ENCODE results near the gene ABCD1.

Gene ABCD1

DNA sequence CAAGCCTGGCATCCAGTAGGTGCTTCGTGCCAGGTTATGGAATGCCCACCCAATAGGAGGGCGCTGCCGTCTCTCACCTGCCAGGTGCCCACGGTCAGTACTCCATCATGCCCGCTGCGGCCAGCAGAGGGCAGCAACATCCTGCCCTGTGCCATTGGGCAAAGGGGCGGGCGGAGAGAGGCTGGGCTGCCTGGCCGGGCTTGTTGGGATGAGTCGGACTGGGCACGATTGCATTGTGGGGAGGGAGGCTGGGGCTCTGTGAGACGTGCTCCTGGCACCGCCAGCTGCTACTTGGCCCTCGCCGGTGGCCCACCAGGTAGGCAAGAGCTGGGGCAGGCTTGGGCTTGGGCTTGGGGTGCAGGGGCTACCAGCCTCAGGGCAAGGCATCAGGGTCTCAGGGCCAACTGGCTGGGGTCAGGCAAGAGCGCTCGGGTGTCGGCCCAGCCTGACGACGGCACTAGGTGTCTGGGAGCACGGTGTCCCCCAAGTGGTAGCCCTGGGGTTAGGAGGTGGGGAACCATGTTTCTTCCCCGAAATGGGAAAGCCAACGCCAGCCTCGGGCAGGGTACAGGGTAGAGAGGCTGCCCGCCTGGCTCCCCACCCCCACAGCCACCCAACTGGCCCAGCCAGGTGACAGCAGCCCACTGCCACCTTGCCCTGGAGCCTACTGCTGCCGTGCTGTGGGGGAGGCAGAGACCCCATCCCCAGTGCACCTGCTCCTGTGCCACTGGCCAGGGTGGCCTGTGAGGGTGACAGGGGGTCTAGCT is 39.5 kb downstream of the ABCD1 start, which contains the start of gene PLXNB3:
Gene PLXNB3 (plus strand): TSS at position 261 of the 767 bp plus-strand sequence. CDS start 1,287 bp downstream, outside the sequence.
- peak; percentile 66 to 71 for DNase-seq

- no peak for DNase-seq
Measured at GRCh38 chrX:153764786-153765137, 40.1 kb downstream of the ABCD1 start.

- DNase-seq: no peak
Measured at GRCh38 chrX:153765138-153766079, 40.8 kb downstream of the ABCD1 start.

GRCh38 chrX:153766098-153766817 is 41.6 kb downstream of the ABCD1 start:
- DNase-seq: peak in 1 of 2 experiments; percentile 8

DNA sequence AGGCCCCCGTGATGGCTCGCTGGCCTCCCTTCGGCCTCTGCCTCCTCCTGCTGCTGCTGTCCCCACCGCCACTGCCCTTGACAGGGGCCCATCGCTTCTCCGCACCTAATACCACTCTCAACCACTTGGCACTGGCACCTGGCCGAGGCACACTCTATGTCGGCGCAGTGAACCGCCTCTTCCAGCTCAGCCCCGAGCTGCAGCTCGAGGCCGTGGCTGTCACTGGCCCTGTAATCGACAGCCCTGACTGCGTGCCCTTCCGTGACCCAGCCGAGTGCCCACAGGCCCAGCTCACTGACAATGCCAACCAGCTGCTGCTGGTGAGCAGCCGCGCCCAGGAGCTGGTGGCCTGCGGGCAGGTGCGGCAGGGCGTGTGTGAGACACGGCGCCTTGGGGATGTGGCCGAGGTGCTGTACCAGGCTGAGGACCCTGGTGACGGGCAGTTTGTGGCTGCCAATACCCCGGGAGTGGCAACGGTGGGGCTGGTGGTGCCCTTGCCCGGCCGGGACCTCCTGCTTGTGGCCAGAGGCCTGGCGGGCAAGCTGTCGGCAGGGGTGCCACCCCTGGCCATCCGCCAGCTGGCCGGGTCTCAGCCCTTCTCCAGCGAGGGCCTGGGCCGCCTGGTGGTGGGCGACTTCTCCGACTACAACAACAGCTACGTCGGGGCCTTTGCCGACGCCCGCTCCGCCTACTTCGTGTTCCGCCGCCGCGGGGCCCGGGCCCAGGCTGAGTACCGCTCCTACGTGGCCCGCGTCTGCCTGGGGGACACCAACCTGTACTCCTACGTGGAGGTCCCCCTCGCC is 42.4 kb downstream of the ABCD1 start:
- no peak for DNase-seq

DNA sequence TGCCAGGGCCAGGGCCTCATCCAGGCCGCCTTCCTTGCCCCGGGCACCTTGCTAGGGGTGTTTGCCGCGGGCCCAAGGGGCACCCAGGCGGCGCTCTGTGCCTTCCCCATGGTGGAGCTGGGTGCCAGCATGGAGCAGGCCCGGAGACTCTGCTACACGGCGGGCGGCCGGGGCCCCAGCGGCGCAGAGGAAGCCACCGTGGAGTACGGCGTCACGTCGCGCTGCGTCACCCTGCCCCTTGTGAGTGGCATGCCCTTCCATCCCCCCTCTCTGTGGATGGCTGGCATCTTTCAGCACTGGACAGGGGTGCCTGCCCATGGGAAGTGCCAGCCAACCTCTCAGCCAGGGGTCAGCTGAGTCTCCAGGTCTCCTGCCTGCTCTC is 43.0 kb downstream of the ABCD1 start:
- DNase-seq: no peak

GRCh38 chrX:153768311-153769157 is 43.9 kb downstream of the ABCD1 start:
- DNase-seq: no peak

GRCh38 chrX:153769158-153769864 is 44.7 kb downstream of the ABCD1 start:
- no peak for DNase-seq

- no peak for DNase-seq
Measured at GRCh38 chrX:153769865-153770600, 45.4 kb downstream of the ABCD1 start.

DNA sequence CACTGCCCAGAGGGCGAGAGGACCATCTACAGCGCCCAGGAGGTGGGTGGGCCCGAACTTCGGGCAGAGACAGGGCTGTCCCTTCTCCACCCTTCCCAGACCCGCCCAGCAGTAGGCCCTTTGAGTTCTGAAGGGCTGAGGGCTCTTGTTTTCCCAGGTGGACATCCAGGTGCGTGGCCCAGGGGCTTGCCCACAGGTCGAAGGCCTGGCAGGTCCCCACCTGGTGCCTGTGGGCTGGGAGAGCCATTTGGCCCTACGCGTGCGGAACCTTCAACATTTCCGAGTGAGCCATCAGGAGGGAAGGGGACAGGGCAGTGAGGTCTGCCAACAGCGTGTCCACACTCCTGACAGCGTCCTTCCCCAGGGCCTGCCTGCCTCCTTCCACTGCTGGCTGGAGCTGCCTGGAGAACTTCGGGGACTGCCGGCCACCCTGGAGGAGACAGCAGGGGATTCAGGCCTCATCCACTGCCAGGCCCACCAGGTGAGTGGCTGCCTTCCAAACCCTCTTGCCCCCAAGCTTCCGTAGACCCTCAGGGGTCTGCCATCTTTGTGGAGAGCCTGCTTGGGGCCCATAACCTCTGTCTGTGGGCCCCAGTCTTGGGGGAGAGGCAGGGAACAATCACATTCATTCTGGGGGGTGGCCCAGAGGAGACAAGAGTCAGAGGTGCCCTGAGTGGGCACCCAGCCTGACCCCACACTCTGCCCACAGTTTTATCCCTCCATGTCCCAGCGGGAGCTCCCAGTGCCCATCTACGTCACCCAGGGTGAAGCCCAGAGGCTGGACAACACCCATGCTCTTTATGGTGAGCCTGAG is 46.2 kb downstream of the ABCD1 start:
- no peak for DNase-seq

DNA sequence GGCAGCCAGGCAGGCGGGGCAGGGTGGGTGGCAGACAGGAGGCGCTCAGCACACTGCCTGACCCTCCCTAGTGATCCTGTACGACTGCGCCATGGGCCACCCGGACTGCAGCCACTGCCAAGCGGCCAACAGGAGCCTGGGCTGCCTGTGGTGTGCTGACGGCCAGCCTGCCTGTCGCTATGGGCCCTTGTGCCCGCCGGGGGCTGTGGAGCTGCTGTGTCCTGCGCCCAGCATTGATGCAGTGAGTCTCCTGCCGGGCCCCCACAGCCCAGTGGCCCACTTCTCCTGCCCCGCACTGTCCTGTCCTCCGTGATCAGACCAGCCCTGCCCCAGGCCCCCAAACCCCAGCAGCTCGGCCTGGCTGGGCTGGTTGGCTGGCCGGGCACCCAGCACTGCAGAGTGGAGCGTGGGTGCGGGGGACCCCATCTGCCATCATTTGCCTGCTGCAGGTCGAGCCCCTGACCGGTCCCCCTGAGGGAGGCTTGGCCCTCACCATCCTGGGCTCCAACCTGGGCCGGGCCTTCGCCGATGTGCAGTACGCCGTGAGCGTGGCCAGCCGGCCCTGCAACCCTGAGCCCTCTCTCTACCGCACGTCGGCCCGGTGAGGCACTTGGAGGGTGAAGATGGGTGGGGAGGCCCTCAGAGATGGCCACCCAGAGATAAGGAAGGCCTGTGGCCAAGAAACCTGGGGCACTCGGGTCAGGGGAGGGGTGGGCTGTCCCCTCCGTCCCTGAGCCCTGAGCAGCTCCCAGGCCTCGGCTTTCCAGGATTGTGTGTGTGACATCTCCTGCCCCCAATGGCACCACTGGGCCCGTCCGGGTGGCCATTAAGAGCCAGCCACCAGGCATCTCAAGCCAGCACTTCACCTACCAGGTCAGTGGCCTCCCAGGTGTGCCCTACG is 47.0 kb downstream of the ABCD1 start:
- DNase-seq: no peak

GRCh38 chrX:153772316-153773217 is 47.9 kb downstream of the ABCD1 start:
- no peak for DNase-seq

- DNase-seq: no peak
Measured at GRCh38 chrX:153773218-153773611, 48.6 kb downstream of the ABCD1 start.

DNA sequence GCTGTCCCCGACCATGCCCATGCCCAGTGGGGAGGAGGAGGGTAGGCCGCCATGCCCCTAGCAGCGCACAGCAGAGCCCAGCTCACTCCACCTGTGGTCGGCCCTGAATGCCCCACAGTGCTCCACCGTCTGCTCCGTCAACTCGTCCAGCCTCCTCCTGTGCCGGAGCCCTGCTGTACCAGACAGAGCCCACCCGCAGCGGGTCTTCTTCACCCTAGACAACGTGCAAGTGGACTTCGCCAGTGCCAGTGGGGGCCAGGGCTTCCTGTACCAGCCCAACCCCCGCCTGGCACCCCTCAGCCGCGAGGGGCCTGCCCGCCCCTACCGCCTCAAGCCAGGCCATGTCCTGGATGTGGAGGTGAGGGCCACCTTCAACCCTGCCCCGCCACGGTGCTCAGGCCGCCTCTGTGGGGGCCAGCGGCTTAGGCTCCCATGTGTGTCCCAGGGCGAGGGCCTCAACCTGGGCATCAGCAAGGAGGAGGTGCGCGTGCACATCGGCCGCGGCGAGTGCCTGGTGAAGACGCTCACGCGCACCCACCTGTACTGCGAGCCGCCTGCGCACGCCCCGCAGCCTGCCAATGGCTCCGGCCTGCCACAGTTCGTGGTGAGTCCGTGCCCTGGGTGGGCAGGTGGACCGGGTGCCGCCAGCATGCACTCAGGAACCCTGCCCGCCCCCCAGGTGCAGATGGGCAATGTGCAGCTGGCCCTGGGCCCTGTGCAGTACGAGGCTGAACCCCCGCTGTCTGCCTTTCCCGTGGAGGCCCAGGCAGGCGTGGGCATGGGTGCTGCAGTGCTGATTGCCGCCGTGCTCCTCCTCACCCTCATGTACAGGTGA is 49.3 kb downstream of the ABCD1 start:
- no peak for DNase-seq

- no peak for DNase-seq
Measured at GRCh38 chrX:153774576-153775292, 50.1 kb downstream of the ABCD1 start.

All from activated CD4-positive, alpha-beta T cell treated with anti-CD3 and anti-CD28 coated beads, Interleukin-2, amount 50 U/mL, for 4 hours (primary cell).